HS-27A (cell line): ENCODE results near the gene HOTAIR.

ENCODE experiments used
- DNase-seq: peaks from one replicate; pipeline ENCODE4 v3.0.0-alpha.2; 2012; ENCODE audit warnings: low read depth, missing footprints

Gene HOTAIR

GRCh38 chr12:53975479-53976152 lies 862 bp upstream of the HOTAIR start:
- no peak for DNase-seq

GRCh38 chr12:53975064-53975471 lies 314 bp upstream of the HOTAIR start:
- no peak for DNase-seq

DNA sequence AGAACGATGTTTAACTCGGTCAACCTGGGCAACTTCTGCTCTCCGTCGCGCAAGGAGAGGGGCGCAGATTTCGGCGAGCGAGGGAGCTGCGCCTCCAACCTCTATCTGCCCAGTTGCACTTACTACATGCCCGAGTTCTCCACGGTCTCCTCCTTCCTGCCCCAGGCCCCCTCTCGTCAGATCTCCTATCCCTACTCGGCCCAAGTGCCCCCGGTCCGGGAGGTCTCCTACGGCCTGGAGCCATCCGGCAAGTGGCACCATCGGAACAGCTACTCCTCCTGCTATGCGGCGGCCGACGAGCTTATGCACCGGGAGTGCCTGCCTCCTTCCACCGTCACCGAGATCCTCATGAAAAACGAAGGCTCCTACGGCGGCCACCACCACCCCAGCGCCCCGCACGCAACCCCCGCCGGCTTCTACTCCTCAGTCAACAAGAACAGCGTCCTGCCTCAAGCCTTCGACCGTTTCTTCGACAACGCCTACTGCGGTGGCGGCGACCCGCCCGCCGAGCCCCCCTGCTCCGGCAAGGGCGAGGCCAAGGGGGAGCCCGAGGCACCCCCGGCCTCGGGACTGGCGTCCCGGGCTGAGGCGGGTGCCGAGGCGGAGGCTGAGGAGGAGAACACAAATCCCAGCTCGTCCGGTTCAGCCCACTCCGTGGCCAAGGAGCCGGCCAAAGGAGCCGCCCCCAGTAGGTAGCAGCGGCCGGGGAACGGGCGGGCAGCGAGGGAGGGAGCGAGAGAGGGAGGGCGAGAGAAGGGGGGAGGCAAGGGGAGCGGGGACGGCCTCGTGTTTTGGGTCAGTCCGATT lies 1.3 kb downstream of the HOTAIR start:
- no peak for DNase-seq

DNA sequence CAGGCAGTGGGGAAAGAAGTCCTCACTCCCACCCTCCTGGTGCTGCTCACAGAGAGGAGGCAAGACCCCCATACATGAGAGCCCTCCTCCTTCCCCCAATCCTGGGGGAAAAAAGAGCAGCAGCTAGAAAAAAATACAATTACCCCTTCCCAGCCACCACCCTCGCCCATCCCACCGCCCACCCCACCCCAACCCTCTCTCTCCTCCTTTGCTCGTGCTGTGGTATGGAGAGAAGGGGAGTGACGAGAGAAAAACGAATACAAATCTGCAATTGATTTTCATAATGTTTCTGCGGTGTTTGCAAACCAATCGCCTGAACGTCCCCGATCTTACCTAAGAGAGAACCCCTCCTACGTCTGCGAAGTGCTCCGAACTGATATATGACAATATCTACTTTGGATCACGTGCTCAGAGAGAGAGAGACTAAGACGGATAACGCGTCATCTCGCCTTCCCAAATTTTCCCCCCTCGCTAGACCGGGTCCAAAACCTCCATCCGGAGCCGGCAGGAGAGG lies 2.0 kb downstream of the HOTAIR start, which contains the start of gene HOXC11:
Gene HOXC11, plus strand, starts transcription at position 405 of the 514 bp plus-strand sequence. CDS start 116 bp downstream, outside the sequence.
- no peak for DNase-seq

- DNase-seq = no peak
Measured at GRCh38 chr12:53972152-53972702, 2.5 kb downstream of the HOTAIR start.

DNA sequence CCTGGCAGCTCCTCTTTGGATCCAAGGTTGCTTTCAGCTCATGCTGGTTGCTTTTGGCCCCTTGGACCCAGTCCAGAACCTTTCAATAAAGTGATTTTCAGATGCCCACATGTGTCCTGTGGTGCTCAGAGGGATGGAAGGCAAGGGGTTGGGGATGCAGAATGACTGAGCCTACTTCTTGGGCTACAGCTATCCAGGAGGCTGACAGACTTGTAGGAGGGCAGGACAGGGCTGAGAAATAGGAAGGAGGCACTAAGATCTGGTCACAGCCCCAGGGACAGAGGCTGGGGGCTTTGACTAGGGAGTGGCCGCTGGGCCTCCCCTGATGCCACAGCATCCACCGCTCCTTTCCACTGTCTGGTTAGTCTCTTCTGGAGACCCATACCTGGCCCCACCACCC lies 3.1 kb downstream of the HOTAIR start:
- no peak for DNase-seq

DNA sequence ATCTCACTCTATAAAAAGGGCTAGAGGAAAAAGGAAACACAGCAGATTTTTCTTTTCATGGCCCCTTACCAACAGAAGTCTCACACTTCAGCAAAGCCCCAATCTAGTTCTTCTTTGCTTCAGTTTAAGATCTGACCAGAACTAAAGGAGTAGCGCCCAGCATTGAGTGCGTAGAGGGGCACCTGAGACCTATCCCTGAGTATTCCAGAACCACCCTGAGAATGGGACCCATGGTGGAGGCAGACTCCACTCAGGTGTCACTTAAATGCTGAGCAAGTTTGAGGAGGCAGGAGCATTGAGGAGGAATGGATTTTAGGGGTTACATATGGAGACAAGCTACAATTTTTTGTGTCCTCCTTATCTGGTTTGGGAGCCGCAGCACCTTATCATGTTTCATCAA lies 3.6 kb downstream of the HOTAIR start:
- DNase-seq = no peak

DNA sequence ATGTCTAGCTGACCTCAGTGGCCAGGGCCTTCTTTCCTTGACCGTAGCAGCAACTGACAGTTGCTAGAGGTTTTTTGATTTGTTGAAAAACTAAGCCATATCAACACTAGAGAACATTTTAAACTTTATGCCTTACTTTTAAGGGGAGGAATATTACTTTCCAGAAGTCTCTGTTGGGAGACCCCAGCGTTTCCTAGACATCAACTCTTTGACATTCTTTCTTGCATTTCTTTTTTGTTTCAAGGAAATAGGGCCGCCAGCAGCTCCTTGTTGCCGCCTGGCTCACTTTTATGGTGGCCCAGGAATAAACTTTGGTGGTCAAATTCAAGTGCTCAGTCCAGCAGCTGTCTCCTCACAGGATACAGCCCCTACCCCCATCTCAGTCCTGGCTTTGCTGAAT lies 4.3 kb downstream of the HOTAIR start:
- no peak for DNase-seq

DNA sequence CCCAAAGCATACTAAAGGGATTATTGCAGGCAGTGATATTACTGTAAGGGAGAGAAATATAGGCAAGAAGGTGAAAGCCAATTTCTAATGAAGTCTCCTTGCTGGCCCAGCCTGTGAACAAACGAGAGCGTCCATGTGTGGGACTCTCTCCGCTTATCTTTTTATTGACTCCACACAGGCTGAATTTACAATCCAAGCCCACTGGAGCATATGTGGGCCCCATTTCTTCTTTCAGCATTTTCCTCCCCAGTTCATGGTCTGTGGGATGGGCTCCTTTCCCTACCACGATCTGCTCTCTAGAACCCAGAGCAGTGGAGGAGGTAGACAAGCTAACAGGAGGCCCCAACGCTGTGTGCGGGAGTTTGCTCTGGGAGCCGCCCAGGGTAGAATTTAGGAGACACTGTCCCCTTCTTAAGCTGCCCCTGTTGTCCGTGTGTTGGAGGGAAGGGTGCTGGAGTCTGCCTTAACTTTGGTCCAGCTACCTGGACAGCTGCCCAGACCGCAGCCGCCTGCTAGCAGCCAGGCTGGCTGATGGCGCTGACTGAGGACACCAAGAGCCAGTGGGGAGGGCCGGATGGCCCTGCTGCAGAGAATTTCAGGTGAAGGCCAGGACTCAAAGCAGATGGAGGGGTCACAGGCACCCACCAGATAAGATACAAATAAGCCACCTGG lies 5.0 kb downstream of the HOTAIR start:
- no peak for DNase-seq

DNA sequence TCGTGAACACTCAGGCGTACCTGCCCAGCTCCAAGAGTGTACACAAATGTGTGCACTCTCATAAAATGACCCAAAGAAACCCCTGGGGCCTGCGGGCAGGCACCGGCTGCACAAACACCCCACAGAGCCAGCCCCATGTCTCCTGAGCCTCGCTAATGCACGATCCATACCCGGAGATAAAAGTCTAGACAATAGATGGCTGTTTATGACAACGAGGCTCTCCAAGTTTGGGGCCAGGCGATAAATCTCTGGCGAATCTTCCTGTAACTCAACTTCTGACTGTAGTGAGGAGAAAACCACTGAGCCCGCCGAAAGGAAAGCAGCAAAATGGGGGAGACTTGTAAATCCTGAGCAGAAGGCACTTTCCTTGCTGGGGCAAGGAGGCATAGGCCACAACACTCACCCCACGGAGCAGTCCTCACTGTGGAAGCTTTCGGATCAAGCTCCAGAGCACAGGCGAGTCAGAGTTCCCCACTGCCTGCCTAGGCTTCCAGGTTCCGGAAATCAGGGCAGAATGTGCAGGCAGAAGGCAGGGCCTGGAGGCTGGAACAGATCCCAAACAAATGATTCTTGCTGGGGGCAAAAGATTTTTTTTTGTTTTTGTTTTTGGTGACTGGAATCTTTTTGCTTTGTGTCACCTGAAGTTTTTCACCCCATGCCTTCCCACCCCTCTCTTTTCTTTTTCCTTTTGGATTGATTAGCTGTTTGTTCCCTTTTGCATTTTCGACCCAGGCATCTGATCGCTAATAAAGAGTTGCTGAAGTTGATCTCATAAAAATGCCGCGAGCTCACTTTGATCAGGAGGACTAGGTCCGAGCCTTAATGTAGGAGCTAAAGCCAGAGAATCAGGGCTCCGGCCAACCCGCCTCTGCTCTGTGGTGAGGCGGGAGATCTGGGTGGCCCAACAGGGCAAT lies 6.3 kb downstream of the HOTAIR start:
- DNase-seq = no peak

DNA sequence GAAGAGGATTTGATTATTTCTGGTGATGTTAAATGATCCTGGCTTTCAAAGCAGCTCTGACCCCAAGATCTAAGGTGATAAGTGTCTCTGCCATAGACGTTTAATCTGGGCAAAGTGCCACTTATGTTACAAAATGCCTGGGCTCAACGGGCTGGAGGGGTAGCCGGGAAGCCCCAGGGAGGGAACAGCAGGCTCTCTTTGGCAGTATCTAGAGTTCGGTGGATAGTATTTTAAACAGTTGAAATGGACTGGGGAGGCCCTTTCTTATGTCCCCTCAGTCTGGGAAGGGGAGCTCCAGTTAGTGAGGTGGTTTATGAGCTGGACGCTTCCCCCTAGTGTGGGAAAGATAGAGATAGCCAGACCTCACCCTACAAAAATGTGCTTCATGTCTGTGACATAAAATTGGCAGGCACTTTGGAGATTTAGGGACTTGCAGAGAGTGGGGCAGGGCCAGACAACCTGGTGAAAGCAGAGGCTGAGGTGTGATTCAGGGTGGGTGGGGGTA lies 7.3 kb downstream of the HOTAIR start:
- DNase-seq = no peak

- DNase-seq = no peak
Measured at GRCh38 chr12:53966385-53967133, 8.2 kb downstream of the HOTAIR start.

GRCh38 chr12:53966085-53966384 lies 8.7 kb downstream of the HOTAIR start:
- DNase-seq = no peak

DNA sequence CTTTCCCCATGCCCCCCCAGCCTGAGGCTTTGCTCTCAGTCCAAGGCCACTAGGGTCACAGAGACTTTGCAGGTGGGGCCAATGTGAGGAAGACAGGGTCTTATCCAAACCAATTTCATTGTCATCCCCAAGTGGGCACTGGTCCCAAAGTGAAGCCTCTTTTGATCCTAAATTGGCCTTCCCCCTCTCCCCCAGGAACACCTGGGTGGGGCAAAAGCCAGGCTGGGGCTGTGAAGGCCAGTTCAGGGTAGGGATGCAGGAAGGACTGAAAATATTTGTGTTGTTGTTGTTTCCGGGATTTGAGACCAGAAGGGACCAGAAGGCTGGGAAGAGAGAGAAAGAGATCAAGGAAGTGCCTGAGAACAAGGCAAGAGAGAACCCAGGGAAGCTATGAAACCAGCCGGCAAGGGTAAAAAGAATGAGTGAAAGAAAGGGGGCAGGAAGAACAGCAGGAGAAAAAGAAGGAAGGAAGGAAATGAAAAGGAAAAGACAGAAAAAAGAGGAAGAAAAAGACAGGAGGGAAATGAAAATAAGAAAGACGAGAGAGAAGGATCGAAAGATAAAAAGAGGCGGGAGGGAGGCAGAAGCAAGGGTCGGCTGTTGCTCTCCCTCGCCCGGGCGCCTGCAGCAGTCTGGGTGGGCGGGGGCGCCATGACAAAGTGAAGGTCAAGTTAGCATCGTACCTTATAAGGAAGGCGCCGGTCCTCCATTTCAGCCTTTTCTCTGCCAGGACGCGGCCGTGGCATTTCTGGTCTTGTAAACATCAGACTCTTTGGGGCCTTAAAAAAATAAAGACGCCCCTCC lies 9.3 kb downstream of the HOTAIR start:
- no peak for DNase-seq

- DNase-seq = no peak
Measured at GRCh38 chr12:53964315-53964713, 10.4 kb downstream of the HOTAIR start.

- DNase-seq = no peak
Measured at GRCh38 chr12:53963434-53964314, 11.1 kb downstream of the HOTAIR start.

DNA sequence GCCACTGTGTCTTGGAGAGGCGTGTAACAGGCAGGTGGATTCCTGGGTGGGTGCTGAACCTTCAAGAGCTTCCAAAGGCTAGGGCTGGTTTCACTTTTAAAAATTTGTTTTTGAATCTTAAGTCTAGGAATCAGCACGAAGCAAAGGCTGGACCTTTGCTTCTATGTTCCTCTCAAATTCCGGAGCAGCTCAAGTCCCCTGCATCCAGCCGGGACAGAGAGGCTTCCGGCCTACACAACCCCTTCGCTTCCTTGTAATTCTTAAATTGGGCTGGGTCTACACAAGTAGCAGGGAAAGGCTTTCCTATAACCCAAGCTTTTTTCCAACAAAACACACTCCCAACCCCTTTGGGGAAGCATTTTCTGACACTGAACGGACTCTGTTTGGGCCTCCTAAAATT lies 11.7 kb downstream of the HOTAIR start:
- DNase-seq = no peak

GRCh38 chr12:53961025-53961761 lies 13.6 kb downstream of the HOTAIR start:
- no peak for DNase-seq
